Stimulated activated CD8-positive, alpha-beta memory T cell treated with anti-CD3 and anti-CD28 coated beads, Interleukin-2, amount 100 ng/mL, for 48 hours (primary cell): ENCODE data around the gene PBX1.

Source experiments
- DNase-seq, 2 donors: peaks; one replicate each; pipeline ENCODE4 v3.0.0-alpha.2; 2020; ENCODE audit warnings: low read depth in 2 of 2

Gene PBX1

GRCh38 chr1:164695956-164696665, 137.1 kb downstream of the PBX1 start:
- no peak for DNase-seq

GRCh38 chr1:164699815-164700491, 141.0 kb downstream of the PBX1 start:
- no peak for DNase-seq

- DNase-seq = no peak
These were observed 141.7 kb downstream of the PBX1 start for GRCh38 chr1:164700683-164701082.

GRCh38 chr1:164701189-164701761, 142.3 kb downstream of the PBX1 start:
- no peak for DNase-seq

GRCh38 chr1:164702216-164702615, 143.2 kb downstream of the PBX1 start:
- DNase-seq = no peak

GRCh38 chr1:164702664-164703063, 143.7 kb downstream of the PBX1 start:
- DNase-seq = no peak

- no peak for DNase-seq
These were observed 144.5 kb downstream of the PBX1 start for GRCh38 chr1:164703463-164703862.

GRCh38 chr1:164703960-164704411, 145.0 kb downstream of the PBX1 start:
- no peak for DNase-seq

- no peak for DNase-seq
These were observed 146.0 kb downstream of the PBX1 start for GRCh38 chr1:164704954-164705353.

GRCh38 chr1:164706606-164706987, 147.6 kb downstream of the PBX1 start:
- DNase-seq = no peak

GRCh38 chr1:164707868-164708331, 148.9 kb downstream of the PBX1 start:
- no peak for DNase-seq

- DNase-seq = no peak
These were observed 149.6 kb downstream of the PBX1 start for GRCh38 chr1:164708596-164708995.

- DNase-seq = no peak
These were observed 150.1 kb downstream of the PBX1 start for GRCh38 chr1:164709126-164709525.

- no peak for DNase-seq
These were observed 150.7 kb downstream of the PBX1 start for GRCh38 chr1:164709541-164710278.

- no peak for DNase-seq
These were observed 153.4 kb downstream of the PBX1 start for GRCh38 chr1:164712131-164713036.

GRCh38 chr1:164713456-164714207, 154.6 kb downstream of the PBX1 start:
- no peak for DNase-seq

GRCh38 chr1:164716992-164717703, 158.2 kb downstream of the PBX1 start:
- DNase-seq = no peak

GRCh38 chr1:164718821-164719220, 159.8 kb downstream of the PBX1 start:
- no peak for DNase-seq

- no peak for DNase-seq
These were observed 160.9 kb downstream of the PBX1 start for GRCh38 chr1:164719676-164720439.
